Measurements from ENCODE around the gene NKIRAS1.

Gene NKIRAS1

GRCh38 chr3:23900744-23901143, 16.0 kb downstream of the NKIRAS1 start:
- Histone ChIP-seq H3K79me2 (ENCODE audit: insufficient read depth, low read length) (no peaks in the 10 kb centered on the region), H3K9me3 (ENCODE audit: insufficient read depth, low read length) (no peaks in the 10 kb centered on the region), H3F3A (ENCODE audit: insufficient read depth) (no peaks in the 10 kb centered on the region), H3K4me2 (ENCODE audit: low read depth, low read length, poor library complexity, severe bottlenecking) (no peak overlapping the region), H3K27ac (ENCODE audit: low read depth, low read length) (no peak overlapping the region), H3K36me3 (ENCODE audit: low read length) (no peaks in the 10 kb centered on the region), H3K27me3 (ENCODE audit: low read length) (no peaks in the 10 kb centered on the region), H4K20me1 (ENCODE audit: low read depth, low read length) (no peaks in the 10 kb centered on the region), H3K9ac (ENCODE audit: low read length) (no peak overlapping the region), H3K9me2 (replicated peaks; ENCODE audit: insufficient read depth, low read length) (no peaks in the 10 kb centered on the region), H3K4me3 (ENCODE audit: insufficient read depth, low read length, poor library complexity, severe bottlenecking) (no peak overlapping the region), H2AFZ (ENCODE audit: low read depth, low read length, severe bottlenecking) (no peak overlapping the region)
- no peak for TF ChIP-seq EZH2phosphoT487 (conservative IDR thresholded peaks at IDR 0.05; ENCODE audit: low read length)
- TF ChIP-seq CTCF (IDR thresholded peaks at IDR 0.05; ENCODE audit: insufficient read depth, low read length, poor library complexity, severe bottlenecking), result no peak

- H3K4me2 ChIP-seq (ENCODE audit: low read depth, low read length, poor library complexity, severe bottlenecking), result no peak overlapping the region
- no peak overlapping the region for H3K27ac ChIP-seq (ENCODE audit: low read depth, low read length)
- no peak for TF ChIP-seq CTCF (IDR thresholded peaks at IDR 0.05; ENCODE audit: insufficient read depth, low read length, poor library complexity, severe bottlenecking)
- TF ChIP-seq EZH2phosphoT487 (conservative IDR thresholded peaks at IDR 0.05; ENCODE audit: low read length), result no peak
- no peaks in the 10 kb centered on the region for H3K79me2 ChIP-seq (ENCODE audit: insufficient read depth, low read length)
- no peak overlapping the region for H2AFZ ChIP-seq (ENCODE audit: low read depth, low read length, severe bottlenecking)
- no peak overlapping the region for H3K9ac ChIP-seq (ENCODE audit: low read length)
- H4K20me1 ChIP-seq (ENCODE audit: low read depth, low read length), result no peaks in the 10 kb centered on the region
- H3K9me3 ChIP-seq (ENCODE audit: insufficient read depth, low read length), result no peaks in the 10 kb centered on the region
- H3K27me3 ChIP-seq (ENCODE audit: low read length), result no peaks in the 10 kb centered on the region
- no peaks in the 10 kb centered on the region for H3K36me3 ChIP-seq (ENCODE audit: low read length)
- H3K4me3 ChIP-seq (ENCODE audit: insufficient read depth, low read length, poor library complexity, severe bottlenecking), result no peak overlapping the region
- no peaks in the 10 kb centered on the region for H3F3A ChIP-seq (ENCODE audit: insufficient read depth)
- H3K9me2 ChIP-seq (replicated peaks; ENCODE audit: insufficient read depth, low read length), result no peaks in the 10 kb centered on the region
Observed at GRCh38 chr3:23895181-23895580, 21.6 kb downstream of the NKIRAS1 start.

- no peak overlapping the region for H3K9ac ChIP-seq (ENCODE audit: low read length)
Observed at GRCh38 chr3:23894254-23895061, 22.3 kb downstream of the NKIRAS1 start.

More at GRCh38 chr3:23894254-23895061, 22.3 kb downstream of the NKIRAS1 start:
- H3F3A ChIP-seq (ENCODE audit: insufficient read depth), result no peaks in the 10 kb centered on the region
- no peak for TF ChIP-seq CTCF (IDR thresholded peaks at IDR 0.05; ENCODE audit: insufficient read depth, low read length, poor library complexity, severe bottlenecking)
- no peak overlapping the region for H3K4me2 ChIP-seq (ENCODE audit: low read depth, low read length, poor library complexity, severe bottlenecking)
- H3K36me3 ChIP-seq (ENCODE audit: low read length), result no peaks in the 10 kb centered on the region
- H4K20me1 ChIP-seq (ENCODE audit: low read depth, low read length), result no peaks in the 10 kb centered on the region
- no peaks in the 10 kb centered on the region for H3K9me2 ChIP-seq (replicated peaks; ENCODE audit: insufficient read depth, low read length)
- H3K79me2 ChIP-seq (ENCODE audit: insufficient read depth, low read length), result no peaks in the 10 kb centered on the region
- no peak overlapping the region for H3K27ac ChIP-seq (ENCODE audit: low read depth, low read length)
- H3K4me3 ChIP-seq (ENCODE audit: insufficient read depth, low read length, poor library complexity, severe bottlenecking), result no peak overlapping the region
- H3K27me3 ChIP-seq (ENCODE audit: low read length), result no peaks in the 10 kb centered on the region
- H2AFZ ChIP-seq (ENCODE audit: low read depth, low read length, severe bottlenecking), result no peak overlapping the region
- no peaks in the 10 kb centered on the region for H3K9me3 ChIP-seq (ENCODE audit: insufficient read depth, low read length)
